Non-pigmented ciliary epithelial cell (primary cell): ENCODE measurements around the gene DEUP1.
A peak's percentile ranks its signal among the peaks of the same experiment; 100 is the strongest.
"Not testable (repeated sequence)": the region's sequence is repeated elsewhere in the genome, so short reads cannot be mapped to it uniquely, and the experiment has no call there.

Experiments used
- DNase-seq: peaks from one replicate; pipeline ENCODE4 v3.0.0-alpha.2; 2010; ENCODE audit warnings: low read depth

The DEUP1 gene

DNA sequence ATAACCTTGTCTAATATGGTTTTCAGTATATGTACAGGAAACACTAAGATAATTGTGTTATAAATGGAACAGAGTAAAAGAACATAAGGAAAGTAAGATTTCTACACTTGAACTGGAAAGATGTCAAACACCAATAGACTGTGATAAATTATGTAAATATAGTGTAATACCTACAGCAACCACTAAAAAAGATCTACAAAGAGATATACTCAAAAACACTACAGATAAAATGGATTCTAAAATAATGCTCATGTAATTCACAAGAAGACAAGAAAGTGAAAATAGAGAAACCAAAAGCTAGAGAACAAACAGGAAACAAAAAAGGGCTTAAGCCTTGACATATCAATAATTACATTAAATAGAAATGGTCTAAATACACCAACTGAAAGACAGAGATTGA, 30.9 kb downstream of the DEUP1 start:
- no peak for DNase-seq

DNA sequence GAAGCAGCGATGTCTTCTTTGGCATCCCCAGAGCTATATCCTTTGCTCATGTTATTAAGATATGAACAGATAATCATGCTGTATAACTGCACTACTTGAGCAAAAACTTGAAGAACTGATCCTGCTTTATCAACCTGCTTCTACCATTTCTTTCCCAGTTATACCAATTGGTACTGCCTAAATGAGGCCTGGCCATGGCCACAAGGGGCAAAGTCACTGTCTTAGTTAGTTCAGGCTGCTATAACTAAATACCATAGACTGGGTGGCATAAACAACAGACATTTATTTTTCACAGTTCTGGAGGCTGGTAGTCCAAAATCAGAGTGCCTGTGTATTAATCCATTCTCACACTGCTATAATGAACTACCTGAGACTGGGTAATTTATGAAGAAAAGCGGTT, 37.5 kb downstream of the DEUP1 start:
- DNase-seq, result no peak

DNA sequence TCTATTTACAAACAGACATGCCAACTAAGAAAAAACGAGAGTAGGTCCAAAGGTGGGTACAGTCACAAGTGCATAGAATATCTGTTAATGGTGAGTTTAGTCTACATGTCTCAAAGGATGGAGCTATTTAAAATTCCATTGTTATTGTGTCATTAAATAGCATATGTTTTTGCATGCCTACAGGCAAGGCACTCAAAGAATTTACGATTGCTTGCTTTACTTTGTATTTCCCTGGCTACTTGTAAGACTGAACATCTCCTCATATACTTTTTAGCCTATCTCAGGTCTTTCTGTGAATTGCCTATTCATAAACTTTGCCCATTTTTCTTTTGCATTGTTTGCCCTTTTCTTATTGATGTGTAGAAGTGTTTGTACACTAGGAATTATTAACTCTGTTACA, 39.7 kb downstream of the DEUP1 start:
- peak; percentile 8 for DNase-seq

DNA sequence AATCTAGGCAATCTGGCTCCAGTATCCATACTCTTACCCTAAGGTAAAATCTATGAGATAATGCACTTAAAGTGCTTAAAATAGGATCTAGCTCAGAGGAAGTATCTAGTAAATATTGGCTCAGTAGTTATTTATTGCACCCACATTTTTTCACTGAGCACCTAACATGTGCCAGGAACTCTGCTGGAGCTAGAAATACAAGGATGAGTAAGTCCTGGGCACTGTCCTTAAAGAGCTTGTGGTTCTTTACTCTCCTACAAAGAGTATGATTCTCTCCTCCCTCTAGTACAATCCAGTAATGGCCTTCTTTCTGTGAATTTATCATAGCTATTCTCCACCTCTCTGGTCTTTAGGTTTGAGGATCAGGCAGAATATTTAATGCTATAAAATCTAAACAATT, 59.2 kb downstream of the DEUP1 start:
- no peak for DNase-seq

DNA sequence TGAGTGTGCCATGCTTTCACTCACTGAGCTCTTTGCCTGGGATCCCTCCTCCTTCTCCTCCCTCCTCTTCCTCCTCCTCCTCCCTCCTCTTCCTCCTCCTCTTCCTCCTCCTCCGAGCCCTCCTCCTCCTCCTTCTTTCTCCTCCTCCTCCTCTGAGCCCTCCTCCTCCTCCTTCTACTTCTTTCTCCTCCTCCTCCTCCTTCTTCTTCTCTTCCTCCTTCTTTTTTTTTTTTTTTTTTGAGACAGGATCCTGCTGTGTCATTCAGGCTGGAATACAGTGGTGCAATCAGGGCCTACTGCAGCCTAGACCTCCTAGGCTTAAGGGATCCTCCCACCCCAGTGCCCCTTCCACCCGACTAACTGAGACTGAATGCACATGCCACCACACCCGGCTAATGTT, 62.3 kb downstream of the DEUP1 start:
- DNase-seq, result no peak

DNA sequence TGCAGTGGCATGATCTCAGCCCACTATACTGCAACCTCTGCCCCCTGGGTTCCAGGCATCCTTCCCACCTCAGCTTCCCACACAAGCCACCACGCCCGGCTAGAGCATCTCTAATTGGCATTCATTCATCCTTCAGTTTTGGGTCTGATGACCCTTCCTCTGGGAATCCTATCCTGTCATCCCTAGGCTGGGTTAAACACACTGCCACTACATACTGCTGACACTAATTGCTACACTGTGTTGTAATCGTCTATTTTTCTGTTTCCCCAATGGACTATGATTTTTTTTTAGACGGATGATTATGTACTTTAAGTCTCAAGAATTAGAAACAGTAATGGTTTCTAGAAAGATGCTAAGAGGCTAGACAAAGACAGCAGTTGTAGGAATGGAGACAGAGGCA, 62.8 kb downstream of the DEUP1 start:
- DNase-seq, result no peak

DNA sequence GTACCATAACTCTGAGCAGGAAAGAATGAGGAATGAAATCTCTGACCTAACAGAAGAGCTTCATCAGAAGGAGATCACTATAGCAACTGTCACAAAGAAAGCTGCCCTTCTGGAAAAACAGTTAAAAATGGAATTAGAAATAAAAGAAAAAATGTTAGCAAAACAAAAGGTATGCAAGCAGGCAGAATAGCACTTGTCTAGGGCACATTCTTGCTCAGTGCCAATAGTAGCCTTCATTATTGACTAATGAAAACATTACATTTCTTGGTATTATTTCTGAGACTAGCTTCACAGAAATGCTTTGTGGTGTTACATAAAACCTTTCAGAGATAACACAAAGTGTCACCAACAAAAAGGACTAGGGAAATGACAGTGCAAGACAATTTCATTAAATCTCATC, 63.9 kb downstream of the DEUP1 start:
- DNase-seq, result no peak

DNA sequence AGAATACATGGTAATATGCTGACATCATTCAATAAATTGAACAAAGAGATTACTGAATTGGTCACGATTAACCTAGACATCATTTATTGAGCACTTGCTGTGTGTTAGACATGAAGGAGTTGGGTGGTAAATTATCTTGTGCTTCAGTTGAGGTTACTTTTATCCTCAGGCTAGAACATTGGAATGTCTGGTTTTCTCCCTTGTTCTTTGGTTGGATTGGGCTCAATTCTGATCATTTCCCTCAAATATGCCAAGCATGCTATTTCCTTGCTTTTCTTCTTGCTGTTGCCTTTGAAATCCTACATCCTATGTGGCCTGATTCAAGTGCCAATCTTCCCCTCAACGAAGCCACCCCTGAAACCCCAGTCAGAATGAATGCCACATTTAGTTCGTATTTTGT, 65.8 kb downstream of the DEUP1 start:
- DNase-seq, result no peak

DNA sequence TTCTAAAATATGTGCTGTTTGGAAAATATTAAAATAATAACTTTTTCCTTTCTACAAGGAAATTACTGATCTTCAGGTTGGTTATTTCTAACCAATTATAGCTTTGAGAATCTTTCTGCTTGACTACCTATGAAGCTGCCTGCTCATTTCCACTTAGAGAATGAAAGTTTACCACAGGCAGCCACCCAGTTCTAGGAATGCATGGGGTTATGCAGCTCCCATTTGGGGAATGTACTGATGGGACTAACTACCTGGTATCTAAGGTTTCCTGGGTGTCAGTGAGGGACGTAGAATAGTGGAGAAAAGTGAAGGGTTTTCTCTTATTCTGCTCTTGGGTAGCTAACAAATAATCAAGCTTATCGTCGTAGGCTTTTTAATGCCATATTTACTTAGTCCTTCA, 73.4 kb downstream of the DEUP1 start:
- DNase-seq, result no peak

DNA sequence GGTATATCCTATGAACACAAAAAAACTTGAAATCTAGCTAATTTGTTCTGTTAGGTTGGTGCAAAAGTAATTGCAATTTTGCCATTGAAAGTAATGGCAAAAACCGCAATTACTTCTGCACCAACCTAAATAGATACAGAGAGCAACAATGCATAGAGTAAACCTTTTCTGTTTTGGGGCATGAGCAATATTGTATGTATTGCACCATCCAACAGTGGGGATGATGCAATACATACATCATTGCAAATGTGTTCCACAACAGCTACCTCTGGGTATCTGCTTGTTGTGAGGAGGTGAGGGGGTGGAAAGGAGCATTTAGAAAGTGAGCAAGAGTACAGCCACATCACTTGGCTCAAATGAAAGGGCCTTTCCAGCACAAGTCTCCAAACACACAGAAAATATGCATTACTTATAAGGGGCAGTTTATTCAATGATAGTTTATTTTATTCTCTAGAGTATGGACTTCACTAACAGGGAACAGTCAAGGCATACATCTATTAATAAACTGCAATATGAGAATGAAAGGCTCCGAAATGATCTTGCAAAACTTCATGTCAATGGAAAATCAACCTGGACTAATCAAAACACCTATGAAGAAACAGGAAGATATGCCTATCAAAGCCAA, 77.3 kb downstream of the DEUP1 start:
- DNase-seq, result no peak

DNA sequence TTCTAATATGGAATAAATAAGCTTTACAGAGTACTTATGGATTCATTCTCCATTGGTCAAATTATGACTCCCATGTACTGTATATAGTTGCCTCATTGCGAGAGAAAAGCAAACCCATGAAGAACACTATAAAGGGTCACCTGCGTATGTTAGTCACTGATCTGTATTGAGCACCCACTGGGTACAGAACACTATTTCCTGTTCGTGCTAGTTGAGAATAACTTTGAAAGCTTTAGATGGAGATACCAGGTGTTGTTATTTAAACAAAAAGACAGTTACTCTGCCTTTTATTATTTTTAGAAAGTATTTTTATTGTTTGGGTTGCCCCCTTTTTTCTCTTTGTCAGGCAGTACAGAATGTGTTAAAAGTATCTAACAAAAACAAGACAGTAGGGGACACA, 79.9 kb downstream of the DEUP1 start:
- no peak for DNase-seq

DNA sequence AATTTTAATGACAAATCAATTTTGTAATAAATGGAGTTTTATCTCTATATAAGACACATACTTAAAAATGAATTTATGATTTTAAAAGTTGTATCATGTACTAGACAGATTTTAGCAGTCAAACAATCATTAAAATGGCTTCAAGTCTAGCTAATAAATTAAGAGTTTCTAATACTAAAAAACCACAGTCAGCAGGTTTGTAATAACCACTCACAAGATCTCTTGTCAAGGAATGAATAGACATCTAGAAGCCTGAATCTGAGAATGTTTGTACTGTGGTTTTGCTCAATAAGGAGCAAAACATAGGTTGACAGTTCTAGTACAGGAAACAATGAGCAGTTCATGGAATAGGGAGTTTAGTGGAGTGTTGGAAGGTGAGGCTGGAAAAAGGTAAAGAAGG, 81.2 kb downstream of the DEUP1 start:
- no peak for DNase-seq

DNA sequence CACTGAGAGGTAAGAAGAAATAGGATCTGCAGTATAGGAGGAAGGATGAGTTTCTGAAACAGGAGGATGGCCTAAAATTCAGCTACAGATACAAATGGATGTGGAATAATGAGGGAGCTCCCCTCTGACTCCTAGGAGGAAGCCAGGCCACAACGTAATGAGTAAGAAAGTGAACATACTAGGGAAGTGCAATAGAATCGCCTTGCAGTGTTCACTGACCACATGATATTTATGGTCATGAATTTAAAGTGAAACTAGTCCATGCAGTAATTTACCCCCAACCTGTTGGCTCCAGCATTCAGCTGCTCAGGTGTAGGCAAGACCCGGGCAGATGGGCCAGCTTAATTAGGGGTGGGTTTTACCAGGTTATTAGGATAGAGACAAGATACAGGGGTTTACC, 101.7 kb downstream of the DEUP1 start:
- no peak for DNase-seq

DNA sequence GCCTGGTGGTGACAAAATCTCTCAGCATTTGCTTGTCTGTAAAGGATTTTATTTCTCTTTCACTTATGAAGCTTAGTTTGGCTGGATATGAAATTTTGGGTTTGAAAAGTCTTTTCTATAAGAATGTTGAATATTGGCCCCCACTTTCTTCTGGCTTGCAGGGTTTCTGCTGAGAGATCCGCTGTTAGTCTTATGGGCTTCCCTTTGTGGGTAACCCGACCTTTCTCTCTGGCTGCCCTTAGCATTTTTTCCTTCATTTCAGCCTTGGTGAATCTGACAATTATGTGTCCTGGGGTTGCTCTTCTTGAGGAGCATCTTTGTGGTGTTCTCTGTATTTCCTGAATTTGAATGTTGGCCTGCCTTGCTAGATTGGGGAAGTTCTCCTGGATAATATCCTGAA, 112.7 kb downstream of the DEUP1 start:
- not testable (repeated sequence) for DNase-seq

DNA sequence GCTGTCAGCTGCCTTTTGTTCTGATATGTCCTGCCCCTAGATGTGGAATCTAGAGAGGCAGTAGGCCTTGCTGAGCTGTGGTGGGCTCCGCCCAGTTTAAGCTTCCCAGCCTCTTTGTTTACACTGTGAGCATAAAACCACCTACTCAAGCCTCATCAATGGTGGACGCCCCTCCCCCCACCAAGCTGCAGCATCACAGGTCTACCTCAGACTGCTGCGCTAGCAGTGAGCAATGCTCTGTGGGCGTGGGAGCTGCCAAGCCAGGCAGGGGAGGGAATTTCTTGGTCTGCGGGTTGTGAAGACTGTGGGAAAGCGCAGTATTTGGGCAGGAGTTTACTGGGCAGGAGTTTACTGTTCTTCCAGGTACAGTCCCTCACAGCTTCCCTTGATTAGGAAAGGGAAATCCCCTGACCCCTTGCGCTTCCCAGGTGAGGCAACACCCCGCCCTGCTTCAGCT, 114.1 kb downstream of the DEUP1 start:
- DNase-seq, result peak; percentile 1

DNA sequence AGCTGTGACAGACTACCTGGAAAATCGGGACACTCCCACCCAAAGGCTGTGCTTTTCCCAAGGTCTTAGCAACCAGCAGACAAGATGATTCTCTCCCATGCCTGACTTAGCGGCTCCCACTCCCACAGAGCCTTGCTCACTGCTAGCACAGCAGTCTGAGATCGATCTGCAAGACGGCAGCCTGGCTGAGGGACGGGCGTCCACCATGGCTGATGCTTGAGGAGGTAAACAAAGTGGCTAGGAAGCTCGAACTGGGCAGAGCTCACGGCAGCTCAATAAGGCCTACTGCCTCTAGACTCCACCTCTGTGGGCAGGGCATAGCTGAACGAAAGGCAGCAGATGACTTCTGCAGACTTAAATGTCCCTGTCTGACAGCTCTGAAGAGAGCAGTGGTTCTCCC, 127.7 kb downstream of the DEUP1 start:
- DNase-seq, result no peak

DNA sequence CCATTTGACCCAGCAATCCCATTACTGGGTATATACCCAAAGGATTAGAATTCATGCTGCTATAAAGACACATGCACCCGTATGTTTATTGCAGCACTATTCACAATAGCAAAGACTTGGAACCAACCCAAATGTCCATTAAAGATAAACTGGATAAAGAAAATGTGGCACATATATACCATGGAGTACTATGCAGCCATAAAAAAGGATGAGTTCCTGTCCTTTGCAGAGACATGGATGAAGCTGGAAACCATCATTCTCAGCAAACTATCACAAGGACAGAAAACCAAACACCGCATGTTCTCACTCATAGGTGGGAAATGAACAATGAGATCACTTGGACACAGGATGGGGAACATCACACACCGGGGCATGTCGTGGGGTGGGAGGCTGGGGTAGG, 133.1 kb downstream of the DEUP1 start:
- DNase-seq, result not testable (repeated sequence)

DNA sequence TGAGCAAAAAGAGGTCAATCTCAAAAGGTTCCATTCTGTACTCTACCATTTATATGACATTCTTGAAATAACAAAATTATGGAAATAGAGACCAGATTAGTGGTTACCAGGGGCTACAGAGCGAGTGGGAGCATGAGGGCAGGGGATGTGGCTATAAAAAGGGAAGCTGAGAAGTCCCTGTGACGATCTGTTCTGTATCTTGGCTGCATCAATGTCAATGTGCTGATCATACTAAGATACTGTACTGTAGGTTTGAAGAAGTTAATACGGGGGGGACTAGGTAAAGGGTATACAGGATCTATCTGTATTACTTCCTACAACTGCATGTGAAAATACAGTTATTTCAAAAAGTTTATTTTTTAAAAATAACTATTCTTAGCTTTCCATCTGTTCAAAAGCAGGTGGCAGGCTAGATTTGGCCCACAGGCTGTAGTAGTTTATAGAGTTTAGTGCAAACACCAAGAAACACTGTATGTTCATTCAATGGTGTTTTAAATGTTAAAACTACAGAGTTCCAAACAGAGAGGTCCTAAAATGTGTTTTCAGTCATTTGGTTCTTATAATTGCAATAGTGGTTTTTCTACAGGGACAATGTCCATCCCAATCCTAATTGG, 134.5 kb downstream of the DEUP1 start:
- DNase-seq, result no peak

DNA sequence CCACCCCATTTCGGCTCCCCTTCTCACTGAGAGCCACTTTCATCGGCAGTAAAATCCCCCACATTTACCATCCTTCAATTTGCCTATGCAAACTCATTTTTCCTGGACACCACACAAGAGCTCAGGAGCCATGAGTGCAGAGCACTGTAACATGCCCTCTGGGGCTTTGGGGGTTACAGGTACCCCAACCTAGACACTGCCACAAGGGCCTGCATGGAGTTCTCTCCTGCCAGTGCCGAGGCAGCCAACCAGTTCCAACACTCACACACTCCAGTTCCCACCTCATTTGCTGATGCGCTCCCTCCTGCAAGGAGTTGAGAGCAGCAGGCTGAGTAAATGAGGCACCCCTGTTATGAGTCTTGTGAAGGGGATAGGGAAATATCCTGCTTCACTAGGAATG, 136.5 kb downstream of the DEUP1 start:
- DNase-seq, result no peak

DNA sequence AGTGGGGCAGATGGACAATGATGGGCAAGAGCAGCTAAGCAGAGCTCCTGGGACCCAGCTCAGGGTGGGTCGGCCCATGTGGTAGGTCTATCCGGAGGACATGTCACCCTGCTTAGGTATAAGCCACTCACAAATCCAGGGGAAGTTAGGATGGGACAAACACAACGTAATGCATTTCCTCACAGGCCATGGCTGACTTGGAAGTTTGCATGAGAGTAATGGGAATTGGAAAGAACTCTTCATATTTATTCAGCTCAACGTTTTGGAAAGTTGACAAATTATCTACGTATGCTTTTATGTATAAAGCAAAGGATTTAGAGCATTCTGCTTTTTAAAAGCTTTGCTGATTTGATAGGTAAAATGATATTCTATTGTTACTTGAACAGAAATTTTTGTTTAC, 137.7 kb downstream of the DEUP1 start:
- DNase-seq, result no peak

DNA sequence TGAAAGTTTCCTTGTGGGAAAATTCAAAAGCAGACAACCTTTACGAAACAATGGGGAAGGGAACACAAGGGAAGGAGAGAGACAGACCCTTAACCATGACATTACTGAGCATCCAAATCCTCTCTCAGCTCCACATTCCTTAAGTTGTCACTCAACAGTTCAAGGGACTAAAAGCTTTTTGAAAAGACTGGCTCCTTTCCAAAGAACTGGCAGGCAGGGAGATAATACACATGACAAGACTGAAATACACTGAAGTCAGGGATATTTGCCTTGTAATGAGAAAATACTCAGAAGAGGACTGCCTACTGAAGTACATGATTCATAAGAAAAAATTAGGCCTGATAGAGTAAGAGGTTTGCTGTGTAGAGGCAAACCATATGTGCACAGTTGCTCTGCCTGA, 143.6 kb downstream of the DEUP1 start:
- DNase-seq, result no peak

DNA sequence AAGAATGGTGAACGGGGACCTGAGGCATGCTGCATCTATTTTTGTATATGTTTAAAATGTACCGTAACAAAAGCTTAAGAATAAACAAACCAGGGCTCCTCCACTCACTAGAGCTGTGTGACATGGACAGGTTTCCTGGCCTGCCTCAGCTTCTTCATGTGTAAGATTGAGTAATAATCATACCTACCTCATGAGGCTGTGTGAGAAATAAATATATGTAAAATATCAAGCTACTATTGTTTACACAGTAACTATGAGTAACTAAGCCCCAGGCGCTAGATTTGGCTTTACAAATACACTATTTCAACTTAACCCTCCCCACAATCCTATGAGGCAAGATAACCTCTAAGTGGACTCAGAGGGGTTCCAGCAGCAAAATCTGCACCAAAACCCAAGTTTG, 146.3 kb downstream of the DEUP1 start:
- peak; percentile 19 for DNase-seq

DNA sequence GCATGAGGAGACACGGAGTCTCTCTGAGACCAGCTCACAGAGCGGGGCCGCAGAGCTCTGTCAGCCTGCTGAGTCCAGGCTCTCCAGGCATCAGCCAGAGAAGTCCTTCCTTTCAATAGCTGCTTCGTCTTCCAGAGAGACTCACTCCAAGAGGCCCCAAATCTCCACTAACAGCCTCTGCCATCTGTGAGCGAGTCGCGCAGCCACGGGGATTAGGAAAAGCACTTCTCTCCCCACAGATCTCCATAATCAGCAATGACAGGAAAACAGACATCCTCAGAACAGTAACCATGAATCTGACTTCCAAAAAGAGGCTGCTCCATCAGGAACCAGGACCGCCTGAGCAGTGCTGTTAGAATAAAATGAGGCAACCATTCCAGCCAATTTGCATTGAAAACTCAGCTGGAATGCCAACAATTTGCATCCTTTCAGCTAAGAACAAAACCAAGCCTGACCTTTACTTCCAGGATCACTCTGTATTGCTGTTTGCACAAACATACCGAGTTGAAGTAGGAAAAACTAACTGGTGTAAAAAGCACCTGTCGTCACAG, 147.2 kb downstream of the DEUP1 start:
- no peak for DNase-seq

DNA sequence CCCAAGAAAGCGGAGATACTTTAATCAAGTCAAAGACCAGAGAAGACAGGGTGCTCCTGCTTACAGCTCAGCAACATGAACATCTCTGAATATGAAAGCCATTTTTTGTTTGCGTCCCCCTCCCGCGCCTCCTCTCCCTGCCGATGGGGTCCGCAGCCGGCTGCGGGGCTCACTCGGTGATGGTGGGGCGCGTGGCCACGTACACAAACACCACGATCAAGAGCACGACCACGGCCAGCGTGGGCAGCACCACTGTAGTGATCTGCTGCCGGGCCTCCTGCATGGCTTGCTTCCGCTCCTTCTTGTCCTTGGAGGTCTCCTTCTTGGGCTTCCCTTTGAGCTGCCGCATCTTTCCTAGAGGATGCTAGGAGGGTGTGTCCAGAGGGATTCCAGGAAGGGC, 148.3 kb downstream of the DEUP1 start:
- DNase-seq, result no peak
